ENCODE data around the gene TRO.

Gene TRO

GRCh38 chrX:54920610-54921426 lies at the start of gene TRO:
Gene TRO, plus strand, starts transcription at chrX:54920824. Its CDS starts 1,423 bp downstream, at chrX:54922247.
- DNase-seq: peak; percentile 8

DNA sequence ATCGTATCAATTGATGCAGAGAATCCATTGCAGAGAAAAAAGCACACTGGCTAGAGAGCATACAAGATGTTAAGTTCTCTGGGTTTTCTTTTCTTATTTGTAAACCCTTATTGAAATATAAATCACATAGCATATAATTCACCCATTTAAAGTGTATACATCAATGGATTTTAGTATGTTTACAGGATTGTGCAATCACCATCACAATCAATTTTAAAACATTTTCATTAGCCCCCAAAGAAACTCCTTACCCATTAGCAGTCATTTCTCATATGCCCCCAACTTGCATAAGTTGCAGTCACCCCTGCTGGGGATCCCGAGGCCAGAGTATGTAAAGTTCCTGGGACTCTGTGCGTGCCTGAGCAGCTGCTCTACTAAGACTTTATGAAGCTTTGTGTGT lies 34.9 kb upstream of the TRO start:
- no peak for DNase-seq

DNA sequence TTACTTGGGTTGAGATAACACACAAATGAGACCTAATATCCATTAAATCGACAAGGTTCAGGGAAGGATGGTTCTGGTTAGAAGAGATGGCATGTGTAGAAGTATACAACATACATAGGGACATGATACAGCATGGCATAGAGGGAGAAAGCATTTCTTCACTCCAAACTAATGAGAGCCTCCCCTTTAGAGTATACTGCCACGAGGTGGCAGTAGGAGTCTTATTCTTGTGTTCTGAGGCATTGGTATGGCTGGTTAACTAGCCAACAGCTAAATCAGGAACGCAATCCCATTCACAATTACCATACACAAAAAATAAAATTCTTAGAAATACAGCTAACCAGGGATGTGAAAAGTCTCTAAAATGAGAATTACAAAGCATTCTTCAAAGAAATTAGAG lies 29.1 kb upstream of the TRO start:
- peak; percentile 6 for DNase-seq

DNA sequence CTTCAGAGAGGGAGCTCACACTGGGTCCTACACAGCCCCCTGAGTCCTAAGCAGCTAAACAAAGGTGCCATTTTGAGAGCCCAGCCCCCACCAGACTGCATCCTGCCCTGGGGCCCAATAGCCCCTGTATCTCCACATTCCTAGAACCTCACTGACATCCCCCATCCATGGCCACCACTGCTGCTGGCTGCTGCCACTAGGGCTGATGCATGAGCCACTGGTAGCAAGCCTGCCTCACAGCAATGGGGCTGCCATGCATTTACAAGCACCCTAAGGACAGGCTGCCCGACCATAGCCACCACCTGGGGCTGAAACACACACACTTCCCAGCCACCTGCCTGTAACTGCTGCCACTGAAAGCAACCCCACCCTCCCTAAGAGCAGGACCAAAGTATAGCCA lies 26.5 kb upstream of the TRO start:
- no peak for DNase-seq

DNA sequence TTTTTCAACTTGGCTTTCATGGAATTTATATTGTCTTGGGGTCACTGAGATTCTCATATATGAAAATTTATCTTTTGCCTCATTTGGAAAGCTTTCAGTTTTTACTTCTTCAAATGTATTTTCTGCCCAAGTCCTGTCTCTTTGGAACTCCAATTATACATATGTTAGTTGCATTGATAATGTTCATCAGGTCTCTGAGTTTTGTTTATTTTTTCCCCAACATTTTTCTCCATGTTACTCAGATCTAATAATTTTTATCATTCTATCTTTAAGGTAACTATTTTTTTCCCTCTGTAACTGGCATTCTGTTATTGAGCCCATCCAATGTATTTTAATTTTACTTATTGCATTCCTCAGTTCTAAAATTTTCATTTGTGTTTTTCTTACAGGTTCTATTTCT lies 10.7 kb upstream of the TRO start:
- DNase-seq: no peak

DNA sequence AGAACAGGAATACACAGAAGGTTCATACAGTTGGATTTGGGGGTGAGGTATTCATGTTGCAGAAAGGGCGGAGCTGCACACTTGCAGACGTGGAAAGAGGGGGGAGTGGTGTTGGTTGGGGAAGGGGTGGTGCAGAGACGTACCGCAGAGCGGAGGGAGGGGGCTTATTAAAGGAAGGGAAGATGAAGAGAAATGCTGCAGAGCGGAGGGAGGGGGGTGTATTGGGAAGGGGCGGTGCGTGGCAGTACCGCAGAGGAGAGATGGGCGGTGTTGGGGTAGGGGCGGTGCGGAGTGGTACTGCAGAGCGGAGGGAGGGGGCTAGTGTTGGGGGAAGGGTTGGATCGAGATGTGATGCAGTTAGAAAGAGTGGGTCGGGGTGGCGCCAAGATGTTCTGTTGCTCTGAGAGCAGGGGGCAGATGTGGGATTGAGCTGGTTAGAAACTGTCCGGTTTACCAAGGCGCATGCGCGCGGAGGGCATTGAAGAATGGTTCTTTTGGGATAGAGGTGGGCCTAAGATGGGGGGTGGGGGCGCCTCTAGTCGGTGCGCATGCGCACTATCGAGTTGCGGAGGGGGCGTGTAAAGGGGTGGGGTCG lies 900 bp downstream of the TRO start:
- peak; percentile 54 for DNase-seq

GRCh38 chrX:54922547-54922946 lies 1.9 kb downstream of the TRO start:
- no peak for DNase-seq

GRCh38 chrX:54923376-54923775 lies 2.8 kb downstream of the TRO start:
- no peak for DNase-seq

DNA sequence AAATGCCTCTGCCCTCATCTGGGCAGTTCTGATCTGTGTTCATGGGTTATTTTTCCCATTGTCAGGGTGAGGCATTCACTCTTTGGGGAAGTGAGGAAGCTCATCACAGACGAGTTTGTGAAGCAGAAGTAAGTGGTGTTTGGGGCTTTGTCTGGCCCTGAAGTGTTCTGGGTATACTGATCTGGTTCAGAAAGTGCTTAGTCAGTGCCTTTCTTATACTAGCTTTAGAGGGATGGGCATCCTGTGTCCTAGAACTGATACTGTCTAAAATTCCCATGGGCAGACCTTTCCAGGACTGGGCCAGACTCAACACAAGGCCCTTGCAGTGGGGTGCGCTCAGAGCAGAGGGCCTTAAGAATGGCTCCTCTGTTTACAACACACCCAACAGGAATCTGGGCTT lies 6.4 kb downstream of the TRO start:
- DNase-seq: no peak

DNA sequence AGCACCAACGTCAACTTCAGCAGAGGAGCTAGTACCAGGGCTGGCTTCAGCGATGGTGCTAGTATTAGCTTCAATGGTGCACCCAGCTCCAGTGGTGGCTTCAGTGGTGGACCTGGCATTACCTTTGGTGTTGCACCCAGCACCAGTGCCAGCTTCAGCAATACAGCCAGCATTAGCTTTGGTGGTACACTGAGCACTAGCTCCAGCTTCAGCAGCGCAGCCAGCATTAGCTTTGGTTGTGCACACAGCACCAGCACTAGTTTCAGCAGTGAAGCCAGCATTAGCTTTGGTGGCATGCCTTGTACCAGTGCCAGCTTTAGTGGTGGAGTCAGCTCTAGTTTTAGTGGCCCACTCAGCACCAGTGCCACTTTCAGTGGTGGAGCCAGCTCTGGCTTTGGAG lies 8.3 kb downstream of the TRO start:
- DNase-seq: no peak

DNA sequence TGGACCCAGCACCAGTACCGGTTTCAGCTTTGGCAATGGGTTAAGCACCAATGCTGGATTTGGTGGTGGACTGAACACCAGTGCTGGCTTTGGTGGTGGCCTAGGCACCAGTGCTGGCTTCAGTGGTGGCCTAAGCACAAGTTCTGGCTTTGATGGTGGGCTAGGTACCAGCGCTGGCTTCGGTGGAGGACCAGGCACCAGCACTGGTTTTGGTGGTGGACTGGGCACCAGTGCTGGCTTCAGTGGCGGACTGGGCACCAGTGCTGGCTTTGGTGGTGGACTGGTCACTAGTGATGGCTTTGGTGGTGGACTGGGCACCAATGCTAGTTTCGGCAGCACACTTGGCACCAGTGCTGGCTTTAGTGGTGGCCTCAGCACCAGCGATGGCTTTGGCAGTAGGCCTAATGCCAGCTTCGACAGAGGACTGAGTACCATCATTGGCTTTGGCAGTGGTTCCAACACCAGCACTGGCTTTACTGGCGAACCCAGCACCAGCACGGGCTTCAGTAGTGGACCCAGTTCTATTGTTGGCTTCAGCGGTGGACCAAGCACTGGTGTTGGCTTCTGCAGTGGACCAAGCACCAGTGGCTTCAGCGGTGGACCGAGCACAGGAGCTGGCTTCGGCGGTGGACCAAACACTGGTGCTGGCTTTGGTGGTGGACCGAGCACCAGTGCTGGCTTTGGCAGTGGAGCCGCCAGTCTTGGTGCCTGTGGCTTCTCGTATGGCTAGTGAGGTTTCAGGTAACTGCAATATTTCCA lies 9.8 kb downstream of the TRO start:
- DNase-seq: no peak

DNA sequence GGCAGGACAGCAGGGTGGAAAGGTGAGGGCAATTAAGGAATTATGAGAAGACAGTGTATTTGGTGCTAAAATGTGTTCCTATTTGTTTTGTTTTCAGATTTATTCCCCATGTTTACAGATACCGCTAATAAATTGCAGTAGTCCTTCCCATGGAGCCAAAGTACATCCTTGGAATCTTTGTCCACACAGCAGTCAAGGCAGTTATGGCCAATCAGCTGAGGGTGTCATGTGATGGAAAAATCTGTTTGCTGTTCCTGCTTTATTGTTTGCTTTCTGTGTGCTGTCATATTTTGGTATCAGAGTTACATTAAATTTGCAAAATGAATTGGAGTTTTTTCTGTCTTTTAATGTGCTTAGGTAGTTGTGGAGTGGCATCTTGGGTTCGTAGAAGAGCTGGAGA lies 10.5 kb downstream of the TRO start:
- DNase-seq: no peak

DNA sequence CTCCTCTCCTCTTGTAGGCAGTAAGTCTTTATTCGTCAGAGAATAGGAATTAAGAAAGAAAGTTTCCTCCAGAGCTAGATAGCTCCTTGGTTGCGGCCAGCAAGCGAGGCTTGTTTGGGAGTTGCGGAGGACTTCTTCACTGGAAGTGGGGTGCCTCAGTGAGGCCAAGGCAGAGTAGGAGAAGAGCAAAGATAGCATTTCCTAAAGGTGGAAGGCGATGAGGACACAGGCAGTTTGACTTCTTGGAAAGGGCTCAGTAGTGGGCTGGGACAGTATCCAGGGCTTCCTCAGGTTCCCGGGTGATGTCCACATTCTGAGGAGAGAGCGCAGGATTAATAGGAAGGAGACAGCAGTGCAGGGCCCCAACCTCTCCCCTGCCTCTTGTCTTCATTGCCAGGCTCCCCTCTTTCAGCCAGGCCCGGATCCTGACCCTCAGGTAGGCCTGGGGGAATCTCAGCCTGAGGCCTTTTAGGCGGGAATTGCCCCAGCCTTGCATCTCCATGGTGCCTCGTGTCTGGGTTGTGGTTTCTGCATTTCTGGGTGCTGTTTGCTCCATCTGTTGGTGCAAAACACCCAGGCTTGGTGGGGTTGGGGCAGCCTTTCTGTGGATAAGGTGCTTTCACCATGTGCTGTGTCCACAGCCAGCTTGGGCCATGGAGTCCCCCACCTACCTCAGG lies 12.7 kb downstream of the TRO start:
- no peak for DNase-seq

GRCh38 chrX:54934058-54934457 lies 13.4 kb downstream of the TRO start:
- DNase-seq: no peak

DNA sequence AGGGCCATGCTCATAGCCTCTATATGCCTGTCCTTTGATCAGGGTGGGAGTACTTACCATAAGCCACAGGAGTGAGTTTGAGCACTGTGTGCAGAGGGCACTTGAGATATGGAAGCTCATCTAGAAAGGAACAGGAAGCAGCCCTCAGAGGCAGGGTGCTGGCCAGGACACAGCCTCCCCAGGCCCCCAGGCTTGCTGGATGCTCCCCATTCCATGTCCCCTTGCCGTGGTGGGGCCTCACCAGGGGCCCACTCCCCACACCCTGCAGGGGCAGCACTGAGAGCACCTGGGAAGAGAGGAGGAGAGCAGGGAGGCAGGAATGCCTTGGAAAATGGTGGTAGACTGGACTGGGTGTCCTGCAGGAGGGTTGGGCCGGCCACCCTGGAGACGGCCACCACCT lies 14.3 kb downstream of the TRO start:
- no peak for DNase-seq

GRCh38 chrX:54935306-54935705 lies 14.7 kb downstream of the TRO start:
- no peak for DNase-seq

DNA sequence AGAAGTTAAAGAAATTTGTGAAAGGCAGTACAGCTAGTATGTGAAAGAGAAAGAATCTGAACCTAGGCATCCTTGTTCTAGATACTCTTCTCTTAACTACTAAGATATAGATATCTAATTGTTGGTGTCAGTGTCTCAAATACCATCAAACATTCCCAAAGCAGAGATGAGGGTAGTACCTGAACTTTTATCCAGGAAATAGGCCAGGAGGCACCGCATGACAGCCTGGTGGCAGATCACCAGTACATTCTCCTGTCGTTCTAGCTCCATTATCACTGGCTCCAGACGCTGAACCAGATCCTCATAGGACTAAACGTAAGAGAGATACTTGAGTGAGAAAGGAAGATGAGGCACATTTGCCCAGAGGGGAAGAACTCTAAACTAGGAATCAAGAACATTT lies 16.8 kb downstream of the TRO start:
- no peak for DNase-seq

DNA sequence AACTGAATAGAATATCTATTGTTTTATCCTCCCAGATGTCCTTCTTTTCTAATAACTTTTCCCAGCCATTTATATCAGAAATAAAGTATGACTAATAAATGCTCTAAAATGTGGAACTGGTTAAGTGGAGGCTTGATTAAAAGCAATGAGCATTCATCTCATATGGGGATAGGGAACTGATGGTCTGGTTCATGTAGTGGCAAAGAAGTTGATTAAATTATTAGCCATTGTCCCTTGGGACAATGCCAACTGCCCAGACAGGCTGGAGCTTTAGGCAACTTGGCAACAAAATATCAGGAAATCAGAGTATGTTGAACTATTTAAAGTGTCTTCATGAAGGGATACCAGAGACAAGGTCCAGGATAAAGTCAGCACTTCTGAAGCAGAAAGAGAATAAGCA lies 24.2 kb downstream of the TRO start:
- no peak for DNase-seq

DNA sequence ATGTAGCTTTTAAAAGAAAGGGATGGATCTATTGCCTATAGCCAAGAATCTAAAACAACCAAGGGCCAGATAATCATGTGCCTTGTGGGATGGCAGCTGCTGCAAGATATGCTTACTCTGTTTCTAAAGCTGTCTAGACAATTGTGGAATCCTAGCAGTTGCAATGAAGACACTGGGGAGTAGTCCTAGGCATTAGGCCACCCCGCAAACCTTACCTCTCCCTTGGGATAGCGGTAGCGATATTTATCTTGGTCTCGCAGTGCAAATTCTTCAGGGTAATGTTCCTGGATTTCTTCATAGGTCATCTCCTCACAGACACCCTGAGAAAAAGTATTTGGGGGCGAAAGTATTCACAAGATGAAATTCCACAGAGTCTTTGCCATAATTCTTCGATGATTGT lies 24.6 kb downstream of the TRO start:
- no peak for DNase-seq

GRCh38 chrX:54950730-54951375 lies 30.2 kb downstream of the TRO start:
- peak; percentile 73 for DNase-seq

- no peak for DNase-seq
Observed at GRCh38 chrX:54961750-54962149, 41.1 kb downstream of the TRO start.

- no peak for DNase-seq
Observed at GRCh38 chrX:54964766-54965497, 44.3 kb downstream of the TRO start.
